H1 (cell line): ENCODE data around the gene LDLRAD3. TPM values are rescaled to one million over a fixed set of nuclear protein-coding genes. Genes with fewer than 3 reads are reported as not detected.

ENCODE experiments used
- CTCF ChIA-PET: fragments of 300-600 bp; sonication (Branson Sonifier 250); formaldehyde crosslinking; loops from one replicate; lab custom pipeline; 2021; ENCODE audit not compliant: partially characterized antibody; lab: Charles Lee
- POLR2A ChIA-PET: fragments of 300-600 bp; sonication (Branson Sonifier 250); formaldehyde crosslinking; loops from one replicate; lab custom pipeline; 2021; ENCODE audit warnings: inconsistent platforms; ENCODE audit not compliant: partially characterized antibody; lab: Charles Lee
- DNase-seq, 2 experiments: peaks; one replicate each; pipeline versions ENCODE4 v3.0.0 to v3.0.0-alpha.2; 2010 to 2022; ENCODE audit warnings: low spot score in 2 of 2, low read depth in 1 of 2, mixed read lengths in 1 of 2
- FAIRE-seq: peaks from 2 replicates; lab custom pipeline; 2011; peaks lifted over from hg19 to GRCh38; lab: Jason Lieb, UNC
- H2AFZ ChIP-seq: 2 replicates; pipeline ENCODE4 v1.8.1; 2012; ENCODE audit warnings: low read length, inconsistent platforms
- H2AK5ac ChIP-seq: 2 replicates; pipeline ENCODE4 v1.6.1; 2013; ENCODE audit warnings: low read depth, low read length
- H2BK120ac ChIP-seq: replicated peaks from 2 replicates; pipeline ENCODE3; 2013; ENCODE audit warnings: low read depth, low read length, inconsistent platforms
- H2BK12ac ChIP-seq: 2 replicates; pipeline ENCODE4 v1.6.1; 2013; ENCODE audit warnings: low read depth, low read length
- H2BK15ac ChIP-seq: 2 replicates; pipeline ENCODE4 v1.6.1; 2013; ENCODE audit warnings: low read length
- H2BK20ac ChIP-seq: 2 replicates; pipeline ENCODE4 v1.6.1; 2013; ENCODE audit warnings: low read length
- H2BK5ac ChIP-seq: 2 replicates; pipeline ENCODE4 v1.6.1; 2013; ENCODE audit warnings: low read depth, low read length
- H3K14ac ChIP-seq: 2 replicates; pipeline ENCODE4 v1.6.1; 2013; ENCODE audit warnings: inconsistent platforms; ENCODE audit not compliant: insufficient read length
- H3K18ac ChIP-seq: 2 replicates; pipeline ENCODE4 v1.6.1; 2013; ENCODE audit warnings: low read length; ENCODE audit errors: extremely low read depth
- H3K23ac ChIP-seq: 2 replicates; pipeline ENCODE4 v1.6.1; 2013; ENCODE audit warnings: inconsistent platforms; ENCODE audit not compliant: insufficient read length
- H3K23me2 ChIP-seq: 2 replicates; pipeline ENCODE4 v1.6.1; 2013; ENCODE audit warnings: low read depth, low read length
- H3K27ac ChIP-seq: 2 replicates; pipeline ENCODE4 v1.6.1; 2011; ENCODE audit warnings: low read depth, low read length, inconsistent platforms
- H3K27me3 ChIP-seq, 4 experiments: replicated peaks in 1 of 4; 1 replicate in 1 of 4; 2 replicates in 3 of 4; pipeline versions ENCODE4 v1.6.1 to v1.8.1; 2011 to 2013; ENCODE audit warnings: low read length in 3 of 4, mild to moderate bottlenecking in 3 of 4, inconsistent platforms in 2 of 4, mixed read lengths in 2 of 4, moderate library complexity in 1 of 4; ENCODE audit not compliant: control insufficient read depth in 3 of 4, insufficient read depth in 3 of 4; ENCODE audit errors: extremely low read depth in 1 of 4
- H3K36me3 ChIP-seq, 4 experiments: 2 replicates each; pipeline versions ENCODE4 v1.6.1 to v1.8.1; 2011 to 2013; ENCODE audit warnings: mild to moderate bottlenecking in 4 of 4, low read length in 3 of 4, moderate library complexity in 2 of 4, control low read depth in 1 of 4, inconsistent platforms in 1 of 4; ENCODE audit not compliant: insufficient read depth in 4 of 4, control insufficient read depth in 2 of 4
- H3K4ac ChIP-seq: replicated peaks from 2 replicates; pipeline ENCODE3; 2013; ENCODE audit warnings: low read length, low read depth, mixed read lengths, inconsistent platforms; ENCODE audit not compliant: insufficient read length
- H3K4me1 ChIP-seq, 4 experiments: replicated peaks in 1 of 4; 1 replicate in 1 of 4; 2 replicates in 3 of 4; pipeline versions ENCODE4 v1.6.1 to v1.8.1; 2011 to 2013; ENCODE audit warnings: low read length in 3 of 4, inconsistent platforms in 2 of 4, mixed read lengths in 1 of 4; ENCODE audit not compliant: insufficient read depth in 4 of 4, control insufficient read depth in 3 of 4
- H3K4me2 ChIP-seq, 2 experiments: 2 replicates each; pipeline versions ENCODE4 v1.6.1 to v1.8.1; 2011 to 2013; ENCODE audit warnings: low read depth in 2 of 2, low read length in 2 of 2, control low read depth in 1 of 2, inconsistent platforms in 1 of 2, mild to moderate bottlenecking in 1 of 2; ENCODE audit not compliant: insufficient read depth in 1 of 2
- H3K4me3 ChIP-seq, 4 experiments: fragments of 200-600, 300-600 bp in 1 of 4; sonication (generic), shearing (Covaris generic), sonication (Bioruptor Twin) in 1 of 4; 2 replicates each; pipeline versions ENCODE4 v1.5.1 to v1.8.1; 2011 to 2016; ENCODE audit warnings: low read length in 4 of 4, low read depth in 3 of 4, control low read depth in 2 of 4, inconsistent platforms in 2 of 4, mild to moderate bottlenecking in 2 of 4, mixed read lengths in 1 of 4, moderate library complexity in 1 of 4; ENCODE audit not compliant: insufficient read depth in 2 of 4; ENCODE audit errors: extremely low read depth in 1 of 4
- H3K56ac ChIP-seq: replicated peaks from 2 replicates; pipeline ENCODE3; 2013; ENCODE audit warnings: low read depth, mild to moderate bottlenecking, mixed read lengths, low read length, inconsistent platforms; ENCODE audit not compliant: insufficient read length
- H3K79me1 ChIP-seq: 2 replicates; pipeline ENCODE4 v1.6.1; 2013; ENCODE audit warnings: low read depth, low read length, control low read depth
- H3K79me2 ChIP-seq, 2 experiments: 2 replicates each; pipeline versions ENCODE4 v1.6.1 to v1.8.1; 2012 to 2013; ENCODE audit warnings: low read length in 2 of 2, mild to moderate bottlenecking in 2 of 2, inconsistent platforms in 1 of 2; ENCODE audit not compliant: insufficient read depth in 2 of 2, control insufficient read depth in 1 of 2
- H3K9ac ChIP-seq, 4 experiments: replicated peaks in 1 of 4; 1 replicate in 1 of 4; 2 replicates in 3 of 4; pipeline versions ENCODE4 v1.6.1 to v1.8.1; 2011 to 2013; ENCODE audit warnings: low read depth in 3 of 4, low read length in 3 of 4, control low read depth in 2 of 4, mild to moderate bottlenecking in 2 of 4, moderate library complexity in 2 of 4, inconsistent platforms in 1 of 4; ENCODE audit errors: extremely low read depth in 1 of 4
- H3K9me3 ChIP-seq, 2 experiments: 2 replicates each; pipeline versions ENCODE4 v1.6.1 to v1.8.1; 2012 to 2013; ENCODE audit warnings: mild to moderate bottlenecking in 2 of 2, moderate library complexity in 2 of 2, control low read depth in 1 of 2, inconsistent platforms in 1 of 2, low read depth in 1 of 2, low read length in 1 of 2, mixed read lengths in 1 of 2; ENCODE audit not compliant: insufficient read depth in 2 of 2
- H4K20me1 ChIP-seq, 2 experiments: replicated peaks in 1 of 2; 2 replicates each; pipeline versions ENCODE3 to v1.8.1; 2011 to 2013; ENCODE audit warnings: inconsistent platforms in 2 of 2, low read length in 2 of 2, mild to moderate bottlenecking in 1 of 2; ENCODE audit not compliant: insufficient read depth in 2 of 2, control insufficient read depth in 1 of 2
- H4K5ac ChIP-seq: 2 replicates; pipeline ENCODE4 v1.6.1; 2013; ENCODE audit warnings: low read length, low read depth, mixed read lengths, inconsistent platforms; ENCODE audit not compliant: insufficient read length
- H4K8ac ChIP-seq: 2 replicates; pipeline ENCODE4 v1.8.0; 2013; ENCODE audit warnings: mild to moderate bottlenecking, moderate library complexity, low read length, inconsistent platforms; ENCODE audit not compliant: insufficient read depth; ENCODE audit errors: extremely low read depth
- H4K91ac ChIP-seq: replicated peaks from 2 replicates; pipeline ENCODE3; 2013; ENCODE audit warnings: low read length, mixed read lengths, inconsistent platforms; ENCODE audit not compliant: insufficient read length
- KDM4A ChIP-seq: IDR thresholded peaks from one replicate; pipeline ENCODE4 v1.7.1; 2012; ENCODE audit warnings: low read depth, mild to moderate bottlenecking, moderate library complexity, low read length, inconsistent platforms; ENCODE audit not compliant: severe bottlenecking
- KDM5A ChIP-seq: fragments of 200-600 bp; IDR thresholded peaks from 2 replicates; pipeline ENCODE4 v1.7.1; 2012; ENCODE audit warnings: mild to moderate bottlenecking, low read length, inconsistent platforms, mixed read lengths
- MAFK ChIP-seq: IDR thresholded peaks from 2 replicates; pipeline ENCODE4 v1.6.1; 2012; ENCODE audit warnings: low read depth, mild to moderate bottlenecking, improper control_type of control experiment, low read length
- SIN3A ChIP-seq, 2 experiments: IDR thresholded peaks in 1 of 2; conservative IDR thresholded peaks in 1 of 2; 2 replicates each; pipeline ENCODE4 v1.6.1; 2011 to 2012; ENCODE audit warnings: low read length in 2 of 2, improper control_type of control experiment in 1 of 2, low read depth in 1 of 2, mild to moderate bottlenecking in 1 of 2
- WGBS, 2 experiments: shearing (Covaris generic) in 1 of 2; methylation state at CpG; one replicate each; pipeline versions ENCODE4 v1.1.6 to v1.1.7; 2013 to 2015; ENCODE audit warnings: low lambda C conversion rate in 2 of 2, mixed read lengths in 2 of 2, inconsistent platforms in 1 of 2, low coverage in 1 of 2, missing lambda C conversion rate in 1 of 2; ENCODE audit not compliant: insufficient replicate concordance in 2 of 2, insufficient coverage in 1 of 2, insufficient read length in 1 of 2; ENCODE audit errors: extremely low coverage in 1 of 2, missing lambda C conversion rate in 1 of 2; 5-methylcytosine and 5-hydroxymethylcytosine counted together
- polyA plus RNA-seq, 7 experiments: library from polyadenylated mRNA; depleted of rRNA in 3 of 7; stranded (reverse) in 5 of 7; unstranded in 2 of 7; fragments of >200 nt in 5 of 7; fragments of 200-250 nt in 2 of 7; gene quantifications; 1 replicate in 5 of 7; 2 replicates in 1 of 7; 4 replicates in 1 of 7; pipeline versions ENCODE4 v1.2.1 to v1.2.3, GENCODE V29; 2011 to 2013; ENCODE audit warnings: missing spikeins in 2 of 7, mixed read lengths in 2 of 7
- total RNA-seq: library from RNA; stranded (reverse); fragmentation: NEBNext Ultra II Directional; extraction: Animal tissue kit (Norgen Biotek cat#: 25700); gene quantifications from 2 replicates; pipeline ENCODE4 v1.2.1, GENCODE V29; 2021
- TF ChIP-seq, protein P1 (sequence below): IDR thresholded peaks from 2 replicates; pipeline ENCODE4 v1.6.1; 2012; ENCODE audit warnings: low read length, inconsistent platforms

Gene LDLRAD3
- total and polyA plus RNA-seq, 2 of the 8 experiments (the other 6 are each of a cell fraction or from before 2014, with no cell fraction given): 18.6 to 22.8 TPM

DNA sequence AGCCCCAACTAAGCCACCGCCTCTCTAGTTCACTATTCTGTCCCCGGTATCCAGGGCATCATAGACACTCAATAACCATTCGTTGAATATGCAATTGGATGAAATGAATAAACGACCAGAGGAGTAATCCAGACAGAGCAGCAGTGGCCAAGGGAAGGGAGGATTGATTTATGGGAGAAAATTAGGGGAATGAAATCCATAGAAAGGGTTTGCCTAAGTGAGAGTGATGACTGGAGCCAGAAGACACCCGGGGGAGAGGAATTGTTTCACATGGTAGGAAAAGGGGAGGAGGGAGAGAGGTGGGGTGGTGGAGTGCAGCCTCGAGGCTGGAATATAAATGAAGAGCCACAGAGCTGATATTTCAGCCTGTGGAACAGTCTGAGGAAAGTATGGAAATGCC is 177.2 kb downstream of the LDLRAD3 start:
- Histone ChIP-seq H3K36me3 (no peaks in the 10 kb centered on the region), H2BK15ac (no peak overlapping the region), H3K9me3 (no peaks in the 10 kb centered on the region), H4K91ac (no peak overlapping the region), H3K23ac (no peak overlapping the region), H2AK5ac (no peak overlapping the region), H3K14ac (no peak overlapping the region), H3K79me1 (no peaks in the 10 kb centered on the region), H3K4me2 (no peak overlapping the region), H4K20me1 (no peaks in the 10 kb centered on the region), H3K27me3 (no peaks in the 10 kb centered on the region), H3K18ac (no peak overlapping the region), H3K4me1 (peaks cover 0 to 8% (median 4%) of the 10 kb centered on the region in 4 experiments; a peak in 4 of 7 replicates), H3K56ac (no peak overlapping the region), H3K4me3 (no peak overlapping the region), H2BK20ac (no peak overlapping the region), H2BK5ac (no peak overlapping the region), H3K79me2 (no peaks in the 10 kb centered on the region), H4K5ac (no peak overlapping the region), H2AFZ (no peak overlapping the region), H4K8ac (no peak overlapping the region), H3K23me2 (no peaks in the 10 kb centered on the region), H2BK12ac (no peak overlapping the region), H2BK120ac (no peak overlapping the region), H3K27ac (no peak overlapping the region), H3K4ac (no peak overlapping the region), H3K9ac (no peak overlapping the region)
- FAIRE-seq (no peak), DNase-seq (no peak)
- POLR2A ChIA-PET: interaction anchor here (9.1 kb wide), 1 partner anchor 11 kb away, joined by 52 read pairs; no protein-coding TSS in a partner anchor
- 90% methylated on average over 6 of the region's 6 CpGs; no CpG with 5 or more reads in 1 of the 2 experiments for WGBS, 2 experiments
- TF ChIP-seq KDM4A: no peak
- TF ChIP-seq, protein P1, sequence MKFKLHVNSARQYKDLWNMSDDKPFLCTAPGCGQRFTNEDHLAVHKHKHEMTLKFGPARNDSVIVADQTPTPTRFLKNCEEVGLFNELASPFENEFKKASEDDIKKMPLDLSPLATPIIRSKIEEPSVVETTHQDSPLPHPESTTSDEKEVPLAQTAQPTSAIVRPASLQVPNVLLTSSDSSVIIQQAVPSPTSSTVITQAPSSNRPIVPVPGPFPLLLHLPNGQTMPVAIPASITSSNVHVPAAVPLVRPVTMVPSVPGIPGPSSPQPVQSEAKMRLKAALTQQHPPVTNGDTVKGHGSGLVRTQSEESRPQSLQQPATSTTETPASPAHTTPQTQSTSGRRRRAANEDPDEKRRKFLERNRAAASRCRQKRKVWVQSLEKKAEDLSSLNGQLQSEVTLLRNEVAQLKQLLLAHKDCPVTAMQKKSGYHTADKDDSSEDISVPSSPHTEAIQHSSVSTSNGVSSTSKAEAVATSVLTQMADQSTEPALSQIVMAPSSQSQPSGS: no peak
- no peak for TF ChIP-seq SIN3A (conservative IDR thresholded peaks at IDR 0.05 in 1 of 2, IDR thresholded peaks at IDR 0.05 in 1 of 2; ENCODE audit: low read depth in 1 of 2, low read length in 2 of 2)
- no peak for TF ChIP-seq MAFK
- no peak for TF ChIP-seq KDM5A
- CTCF ChIA-PET: interaction anchor here (0.8 to 1.3 kb wide), 4 partner anchors 11 to 51 kb away, joined by 3 to 5 read pairs (median 3); no protein-coding TSS in a partner anchor
